GM19240 (cell line): ENCODE results near the gene GNA15.
"Not testable (repeated sequence)": the region's sequence is repeated elsewhere in the genome, so short reads cannot be mapped to it uniquely, and the experiment has no call there.

Experiments used
- DNase-seq: peaks from one replicate; pipeline ENCODE4 v3.0.0; 2011; ENCODE audit warnings: low spot score; ENCODE audit not compliant: insufficient read length

Gene GNA15

DNA sequence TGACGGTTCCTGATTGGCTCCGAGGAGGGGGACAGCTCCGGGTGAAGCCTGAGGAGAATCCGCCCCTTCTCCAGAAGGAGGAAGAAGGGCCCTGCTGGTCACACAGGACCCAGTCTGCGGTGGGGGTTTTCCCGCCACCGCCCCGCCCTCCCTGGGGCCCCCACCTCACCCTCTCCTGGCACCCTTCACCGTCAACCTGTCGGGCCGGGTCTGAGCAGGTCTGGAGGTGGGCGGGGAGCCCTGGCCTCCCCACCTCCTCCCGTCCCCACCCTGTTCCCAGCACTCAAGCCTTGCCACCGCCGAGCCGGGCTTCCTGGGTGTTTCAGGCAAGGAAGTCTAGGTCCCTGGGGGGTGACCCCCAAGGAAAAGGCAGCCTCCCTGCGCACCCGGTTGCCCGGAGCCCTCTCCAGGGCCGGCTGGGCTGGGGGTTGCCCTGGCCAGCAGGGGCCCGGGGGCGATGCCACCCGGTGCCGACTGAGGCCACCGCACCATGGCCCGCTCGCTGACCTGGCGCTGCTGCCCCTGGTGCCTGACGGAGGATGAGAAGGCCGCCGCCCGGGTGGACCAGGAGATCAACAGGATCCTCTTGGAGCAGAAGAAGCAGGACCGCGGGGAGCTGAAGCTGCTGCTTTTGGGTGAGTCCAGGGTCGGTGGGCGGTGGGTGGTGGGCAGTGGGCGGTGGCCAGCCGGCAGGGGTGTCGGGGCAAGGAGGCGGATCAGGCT, at the start of gene GNA15:
TSS of gene GNA15 (plus strand) at position 73 of the 723 bp plus-strand sequence. CDS start at position 491, 418 bp downstream.
- DNase-seq, result no peak

DNA sequence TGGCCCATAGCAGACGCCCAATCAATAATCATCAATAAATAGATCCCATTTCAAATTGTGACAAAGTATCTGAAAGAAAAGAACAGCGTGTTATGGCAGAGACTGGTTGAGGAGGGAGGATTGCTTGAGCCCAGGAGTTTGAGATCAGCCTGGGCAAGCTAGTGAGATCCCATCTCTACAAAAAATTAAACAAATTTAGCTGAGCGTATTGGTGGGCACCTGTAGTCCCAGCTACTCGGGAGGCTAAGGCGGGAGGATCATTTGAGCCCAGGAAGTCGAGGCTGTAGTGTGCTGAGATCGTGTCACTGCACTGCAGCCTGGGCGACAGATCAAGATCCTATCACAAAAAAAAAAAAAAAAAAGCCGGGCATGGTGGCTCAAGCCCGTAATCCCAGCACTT, 48.1 kb upstream of the GNA15 start:
- no peak for DNase-seq

- not testable (repeated sequence) for DNase-seq
These were observed 46.5 kb upstream of the GNA15 start for GRCh38 chr19:3089299-3089855.

GRCh38 chr19:3094601-3095440, 41.0 kb upstream of the GNA15 start:
- no peak for DNase-seq

- DNase-seq, result no peak
These were observed 40.2 kb upstream of the GNA15 start for GRCh38 chr19:3095441-3096191.

- DNase-seq, result no peak
These were observed 39.4 kb upstream of the GNA15 start for GRCh38 chr19:3096267-3096901.

GRCh38 chr19:3096902-3097326, 38.9 kb upstream of the GNA15 start:
- DNase-seq, result no peak

- DNase-seq, result no peak
These were observed 38.4 kb upstream of the GNA15 start for GRCh38 chr19:3097442-3097871.

DNA sequence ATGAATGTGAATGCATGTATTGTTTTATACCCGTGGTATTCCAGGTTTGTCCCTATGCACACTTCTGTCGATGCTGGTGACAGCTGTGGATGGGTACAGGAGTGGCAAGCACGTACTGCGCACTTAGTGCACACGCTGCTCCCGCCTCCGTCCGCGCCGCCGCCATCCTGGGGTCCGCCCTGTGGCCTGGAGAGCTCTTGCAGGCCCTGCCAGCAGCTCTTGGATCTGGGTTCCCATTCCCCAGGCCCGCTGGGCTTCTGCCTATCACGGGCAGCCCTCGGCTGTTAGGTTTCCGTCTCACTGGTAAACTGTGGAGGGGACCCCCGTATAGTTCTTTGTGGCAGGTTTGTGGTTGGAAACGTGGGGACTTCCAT, 37.7 kb upstream of the GNA15 start:
- no peak for DNase-seq

- DNase-seq, result no peak
These were observed 37.1 kb upstream of the GNA15 start for GRCh38 chr19:3098515-3099346.

- no peak for DNase-seq
These were observed 36.3 kb upstream of the GNA15 start for GRCh38 chr19:3099347-3100145.

DNA sequence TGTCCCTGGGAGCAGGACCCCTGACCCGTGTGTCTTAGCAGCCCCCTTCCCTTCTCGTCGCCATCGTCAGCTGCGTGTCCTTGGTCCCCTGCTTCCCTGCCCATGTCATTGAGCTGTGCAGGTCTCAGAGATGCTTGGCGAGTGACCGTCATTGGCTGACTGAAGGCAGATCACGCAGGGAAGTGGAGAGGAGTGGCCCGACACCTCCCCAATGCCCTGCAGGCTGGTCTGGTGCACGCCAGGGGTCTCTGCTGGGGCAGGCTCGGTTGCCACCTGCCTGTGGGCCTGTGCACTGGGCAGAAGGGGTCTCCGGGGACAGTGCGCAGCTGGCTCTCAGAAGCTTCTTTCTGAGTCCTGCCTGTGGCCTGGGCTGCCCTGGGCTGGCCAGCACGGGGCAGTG, 35.5 kb upstream of the GNA15 start:
- no peak for DNase-seq

- no peak for DNase-seq
These were observed 34.8 kb upstream of the GNA15 start for GRCh38 chr19:3100747-3101730.

- DNase-seq, result no peak
These were observed 33.3 kb upstream of the GNA15 start for GRCh38 chr19:3102239-3103140.

- DNase-seq, result no peak
These were observed 31.2 kb upstream of the GNA15 start for GRCh38 chr19:3104708-3104983.

GRCh38 chr19:3105641-3106508, 30.0 kb upstream of the GNA15 start:
- DNase-seq, result no peak
